Gastroesophageal sphincter (tissue), 4 donors: ENCODE data around the gene CLDN20. TPM values are rescaled to one million over a fixed set of nuclear protein-coding genes. Genes with fewer than 3 reads are reported as not detected.

Experiments used
- ATAC-seq: fragments of 150-250 bp; one replicate; pipeline ENCODE4 v1.9.1; 2016; ENCODE audit warnings: mild to moderate bottlenecking, moderate library complexity
- H3K27ac ChIP-seq, 4 donors: fragments of 200-600 bp; sonication (generic) in 3 of 4; 1 replicate in 3 of 4; 2 replicates in 1 of 4; pipeline ENCODE4 v1.5.1; 2016 to 2019
- H3K27me3 ChIP-seq: fragments of 200-600 bp; sonication (generic); one replicate; pipeline ENCODE4 v1.5.1; 2019
- H3K36me3 ChIP-seq, 2 donors: fragments of 200-600 bp; sonication (generic); one replicate each; pipeline ENCODE4 v1.5.1; 2019; ENCODE audit warnings: control low read depth in 1 of 2
- H3K4me1 ChIP-seq, 3 donors: fragments of 200-600 bp; sonication (generic); 1 replicate in 2 of 3; 2 replicates in 1 of 3; pipeline ENCODE4 v1.5.1; 2016 to 2019; ENCODE audit warnings: control low read depth in 2 of 3
- H3K4me3 ChIP-seq, 2 donors: fragments of 200-600 bp; sonication (generic); one replicate each; pipeline ENCODE4 v1.5.1; 2019; ENCODE audit warnings: mild to moderate bottlenecking in 1 of 2, moderate library complexity in 1 of 2
- H3K9me3 ChIP-seq, 3 donors: fragments of 200-600 bp; sonication (generic); one replicate each; pipeline ENCODE4 v1.5.1; 2017 to 2019; ENCODE audit warnings: control low read depth in 2 of 3
- EP300 ChIP-seq: sonication (generic); formaldehyde crosslinking; IDR thresholded peaks from one replicate; pipeline ENCODE4 v1.6.1; 2017; ENCODE audit warnings: antibody characterized with exemption, mild to moderate bottlenecking
- POLR2A ChIP-seq, 2 donors: fragments of 450-650 bp; IDR thresholded peaks; one replicate each; pipeline ENCODE4 v1.6.1; 2017; ENCODE audit warnings: antibody characterized with exemption in 2 of 2, mild to moderate bottlenecking in 2 of 2, moderate library complexity in 1 of 2
- POLR2AphosphoS5 ChIP-seq: sonication (generic); formaldehyde crosslinking; IDR thresholded peaks from one replicate; pipeline ENCODE4 v1.6.1; 2017; ENCODE audit warnings: antibody characterized with exemption
- WGBS, 2 donors: methylation state at CpG; one replicate each; pipeline ENCODE4 v1.1.5; 2018; ENCODE audit warnings: low coverage in 1 of 2; 5-methylcytosine and 5-hydroxymethylcytosine counted together
- total RNA-seq, 4 donors: library from RNA; depleted of rRNA; stranded (reverse); fragments of >200 nt; gene quantifications; one replicate each; pipeline ENCODE4 v1.1.0, GENCODE V29; 2016
- TF ChIP-seq, protein P1 (sequence below), 4 experiments: fragments of 200-600 bp in 2 of 4; fragments of 450-650 bp in 2 of 4; sonication (generic) in 1 of 4; IDR thresholded peaks; one replicate each; pipeline ENCODE4 v1.5.1; 2017 to 2019; ENCODE audit warnings: antibody characterized with exemption in 4 of 4, mild to moderate bottlenecking in 2 of 4, moderate library complexity in 2 of 4

Gene CLDN20
- total RNA-seq, 4 donors from 2014 or later = 0.27 TPM; not detected in 3

- ATAC-seq = no peak
Measured at GRCh38 chr6:155287762-155288161, 23.9 kb downstream of the CLDN20 start.

GRCh38 chr6:155290491-155290890 is 26.7 kb downstream of the CLDN20 start:
- Histone ChIP-seq H3K27ac (no peak overlapping the region), H3K27me3 (no peaks in the 10 kb centered on the region), H3K36me3 (peaks cover 0 to 55% of the 10 kb centered on the region in 2 donors), H3K4me1 (no peaks in the 10 kb centered on the region), H3K9me3 (no peaks in the 10 kb centered on the region), H3K4me3 (no peak overlapping the region)
- 83 to 90% methylated on average over 4 to 5 of the region's 5 CpGs for WGBS, 2 donors
- no peak for ATAC-seq
- TF ChIP-seq POLR2AphosphoS5 (no peak), POLR2A (IDR thresholded peaks at IDR 0.05) (no peak), EP300 (no peak)
- TF ChIP-seq, protein P1, sequence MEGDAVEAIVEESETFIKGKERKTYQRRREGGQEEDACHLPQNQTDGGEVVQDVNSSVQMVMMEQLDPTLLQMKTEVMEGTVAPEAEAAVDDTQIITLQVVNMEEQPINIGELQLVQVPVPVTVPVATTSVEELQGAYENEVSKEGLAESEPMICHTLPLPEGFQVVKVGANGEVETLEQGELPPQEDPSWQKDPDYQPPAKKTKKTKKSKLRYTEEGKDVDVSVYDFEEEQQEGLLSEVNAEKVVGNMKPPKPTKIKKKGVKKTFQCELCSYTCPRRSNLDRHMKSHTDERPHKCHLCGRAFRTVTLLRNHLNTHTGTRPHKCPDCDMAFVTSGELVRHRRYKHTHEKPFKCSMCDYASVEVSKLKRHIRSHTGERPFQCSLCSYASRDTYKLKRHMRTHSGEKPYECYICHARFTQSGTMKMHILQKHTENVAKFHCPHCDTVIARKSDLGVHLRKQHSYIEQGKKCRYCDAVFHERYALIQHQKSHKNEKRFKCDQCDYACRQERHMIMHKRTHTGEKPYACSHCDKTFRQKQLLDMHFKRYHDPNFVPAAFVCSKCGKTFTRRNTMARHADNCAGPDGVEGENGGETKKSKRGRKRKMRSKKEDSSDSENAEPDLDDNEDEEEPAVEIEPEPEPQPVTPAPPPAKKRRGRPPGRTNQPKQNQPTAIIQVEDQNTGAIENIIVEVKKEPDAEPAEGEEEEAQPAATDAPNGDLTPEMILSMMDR (IDR thresholded peaks at IDR 0.05) = no peak

More at GRCh38 chr6:155287762-155288161, 23.9 kb downstream of the CLDN20 start:
- H3K36me3 ChIP-seq = peaks cover 0 to 52% of the 10 kb centered on the region in 2 donors
- 73 to 77% methylated on average over 2 of the region's 2 CpGs for WGBS, 2 donors
- no peak overlapping the region for H3K4me3 ChIP-seq
- H3K27ac ChIP-seq = no peak overlapping the region
- H3K9me3 ChIP-seq = no peaks in the 10 kb centered on the region
- TF ChIP-seq POLR2A (IDR thresholded peaks at IDR 0.05) (no peak), POLR2AphosphoS5 (no peak), EP300 (no peak)
- TF ChIP-seq, protein P1 (IDR thresholded peaks at IDR 0.05) = no peak
- no peaks in the 10 kb centered on the region for H3K27me3 ChIP-seq
- H3K4me1 ChIP-seq = no peaks in the 10 kb centered on the region

DNA sequence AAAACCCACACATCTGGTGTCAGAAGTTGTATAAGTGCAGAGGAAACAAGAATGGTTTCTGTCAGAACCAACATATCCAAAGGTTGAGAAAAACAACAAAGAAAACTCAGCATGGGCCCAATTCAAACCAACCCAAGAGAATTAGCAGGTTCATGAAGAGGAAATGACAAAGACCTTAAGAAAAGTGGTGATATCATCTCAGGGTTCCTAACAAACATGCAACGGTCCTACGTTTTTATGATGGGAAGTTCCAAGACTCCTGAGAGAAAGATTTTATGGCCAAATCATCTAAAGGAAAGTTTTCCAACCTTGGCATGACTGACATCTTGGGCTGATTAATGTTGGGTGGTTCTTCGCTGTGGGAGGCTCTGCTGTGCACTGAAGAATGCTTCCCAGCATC is 27.5 kb downstream of the CLDN20 start:
- H3K9me3 ChIP-seq = no peaks in the 10 kb centered on the region
- no peak for ATAC-seq
- no peaks in the 10 kb centered on the region for H3K27me3 ChIP-seq
- peaks cover 0 to 63% of the 10 kb centered on the region in 2 donors for H3K36me3 ChIP-seq
- no peak for TF ChIP-seq EP300
- TF ChIP-seq POLR2A (IDR thresholded peaks at IDR 0.05) = no peak
- no peak for TF ChIP-seq POLR2AphosphoS5
- TF ChIP-seq, protein P1 (IDR thresholded peaks at IDR 0.05) = no peak
- no peak overlapping the region for H3K27ac ChIP-seq
- H3K4me1 ChIP-seq = no peaks in the 10 kb centered on the region
- WGBS, 2 donors = 67 to 88% methylated on average over 2 to 3 of the region's 3 CpGs
- H3K4me3 ChIP-seq = no peak overlapping the region

GRCh38 chr6:155292711-155293110 is 28.9 kb downstream of the CLDN20 start:
- H3K27ac ChIP-seq = no peak overlapping the region
- TF ChIP-seq, protein P1 (IDR thresholded peaks at IDR 0.05) = no peak
- TF ChIP-seq POLR2A (IDR thresholded peaks at IDR 0.05) (no peak), POLR2AphosphoS5 (no peak), EP300 (no peak)
- H3K27me3 ChIP-seq = no peaks in the 10 kb centered on the region
- peaks cover 0 to 78% of the 10 kb centered on the region in 2 donors for H3K36me3 ChIP-seq
- 78 to 100% methylated on average over 3 to 5 of the region's 5 CpGs for WGBS, 2 donors
- H3K9me3 ChIP-seq = no peaks in the 10 kb centered on the region
- ATAC-seq = no peak
- no peak overlapping the region for H3K4me3 ChIP-seq
- H3K4me1 ChIP-seq = no peaks in the 10 kb centered on the region

DNA sequence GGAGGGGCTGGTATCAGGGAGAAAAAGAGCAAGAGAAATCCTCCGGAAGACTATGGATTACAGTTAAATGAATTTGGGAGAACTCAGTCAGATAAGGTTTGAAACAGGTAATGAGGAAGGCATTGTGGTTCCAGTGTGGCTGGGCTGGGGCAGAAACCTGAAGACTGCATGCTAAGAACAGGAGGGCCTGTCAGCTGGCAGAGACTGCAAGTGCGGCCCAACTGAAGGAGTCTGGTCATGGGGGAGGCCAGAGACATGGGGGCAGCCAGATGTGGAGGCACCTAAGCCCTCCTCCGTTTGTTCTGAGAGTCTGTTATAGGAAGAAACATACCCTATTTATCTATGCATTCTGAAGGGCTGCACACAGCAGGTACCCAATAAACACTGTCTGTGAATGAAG is 33.9 kb downstream of the CLDN20 start:
- Histone ChIP-seq H3K4me3 (no peak overlapping the region), H3K4me1 (no peaks in the 10 kb centered on the region), H3K27ac (no peak overlapping the region), H3K9me3 (no peaks in the 10 kb centered on the region), H3K36me3 (peaks cover 0 to 74% of the 10 kb centered on the region in 2 donors), H3K27me3 (no peaks in the 10 kb centered on the region)
- no peak for TF ChIP-seq POLR2AphosphoS5
- TF ChIP-seq, protein P1 (IDR thresholded peaks at IDR 0.05) = no peak
- TF ChIP-seq EP300 = no peak
- no peak for TF ChIP-seq POLR2A (IDR thresholded peaks at IDR 0.05)
- no peak for ATAC-seq
- WGBS, 2 donors = 83 to 100% methylated on average over 2 to 3 of the region's 3 CpGs
